GM18505 (cell line): Measurements from ENCODE around the gene FBXO44.
A peak's percentile ranks its signal among the peaks of the same experiment; 100 is the strongest.

Experiments
- ATAC-seq: cut with Tn5 transposase; IDR thresholded peaks from one replicate; pipeline ENCODE4 v1.9.1; 2021; ENCODE audit not compliant: unreplicated experiment
- POLR2A ChIP-seq: IDR thresholded peaks from 4 replicates; pipeline ENCODE4 v1.6.1; 2011; ENCODE audit warnings: borderline replicate concordance; ENCODE audit not compliant: insufficient read depth, insufficient read length; ENCODE audit errors: extremely low read depth

FBXO44 gene

GRCh38 chr1:11654939-11655808, 497 bp downstream of the FBXO44 start:
- ATAC-seq: no peak
- no peak for TF ChIP-seq POLR2A

- TF ChIP-seq POLR2A: no peak
- ATAC-seq: no peak
Observed at GRCh38 chr1:11657654-11658053, 3.0 kb downstream of the FBXO44 start.

GRCh38 chr1:11658542-11658941, 3.9 kb downstream of the FBXO44 start:
- no peak for ATAC-seq

DNA sequence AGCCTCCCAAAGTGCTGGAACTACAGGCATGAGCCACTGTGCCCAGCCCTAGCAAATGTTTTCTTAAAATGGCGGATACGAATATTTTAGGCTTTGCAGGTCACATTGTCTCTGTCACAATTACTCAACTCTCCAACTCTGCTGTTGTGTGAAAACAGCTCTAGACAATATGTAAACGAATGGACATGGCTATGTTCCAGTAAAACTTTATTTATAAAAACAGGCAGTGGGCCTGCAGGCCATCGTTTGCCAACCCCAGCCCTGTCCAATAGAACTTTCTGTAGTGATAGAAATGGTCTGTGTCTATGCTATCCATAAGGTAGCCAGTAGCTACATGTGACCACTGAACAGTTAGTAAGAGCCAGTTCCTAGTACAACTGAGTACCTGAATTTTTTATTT, 5.1 kb downstream of the FBXO44 start:
- no peak for ATAC-seq
- TF ChIP-seq POLR2A: no peak

More at GRCh38 chr1:11658542-11658941, 3.9 kb downstream of the FBXO44 start:
- TF ChIP-seq POLR2A: no peak

DNA sequence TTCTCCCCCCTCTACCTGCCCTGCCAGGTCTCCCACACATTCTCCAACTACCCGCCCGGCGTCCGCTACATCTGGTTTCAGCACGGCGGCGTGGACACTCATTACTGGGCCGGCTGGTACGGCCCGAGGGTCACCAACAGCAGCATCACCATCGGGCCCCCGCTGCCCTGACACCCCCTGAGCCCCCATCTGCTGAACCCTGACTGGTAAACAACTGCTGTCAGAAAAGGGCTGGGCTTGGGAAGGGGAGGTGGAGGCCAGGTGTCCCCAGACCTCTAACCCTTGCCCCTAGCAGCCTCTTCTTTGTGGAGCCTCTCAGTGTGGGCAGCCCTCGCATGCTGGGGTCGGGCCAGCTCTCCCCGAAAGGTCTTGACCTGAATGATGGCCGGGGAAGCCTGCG, 6.4 kb downstream of the FBXO44 start:
- no peak for TF ChIP-seq POLR2A
- no peak for ATAC-seq

- ATAC-seq: peak; percentile 40
- TF ChIP-seq POLR2A: no peak
Observed at GRCh38 chr1:11664336-11665065, 9.8 kb downstream of the FBXO44 start.

- no peak for ATAC-seq
- no peak for TF ChIP-seq POLR2A
Observed at GRCh38 chr1:11668516-11668915, 13.8 kb downstream of the FBXO44 start.

DNA sequence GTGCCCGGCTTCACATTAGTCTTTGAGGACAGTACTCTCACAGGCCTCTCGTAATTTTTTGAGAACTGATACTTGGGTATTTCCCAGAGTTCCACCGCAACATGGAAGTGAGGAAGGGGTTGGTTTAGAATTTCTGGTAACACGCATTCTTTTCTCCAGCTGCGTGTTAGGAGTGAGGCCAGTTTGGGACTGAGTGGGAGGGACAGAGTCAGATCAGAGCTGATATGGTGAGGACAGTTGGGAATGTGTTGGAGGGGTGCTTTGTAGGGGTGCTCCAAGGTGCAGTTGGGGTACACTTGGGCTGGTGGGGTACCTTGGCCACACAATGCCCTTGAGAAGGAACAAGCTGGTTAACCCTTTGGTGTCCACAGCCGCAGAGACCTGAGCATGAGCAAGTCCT, 16.1 kb downstream of the FBXO44 start:
- peak; percentile 21 for TF ChIP-seq POLR2A
- no peak for ATAC-seq

DNA sequence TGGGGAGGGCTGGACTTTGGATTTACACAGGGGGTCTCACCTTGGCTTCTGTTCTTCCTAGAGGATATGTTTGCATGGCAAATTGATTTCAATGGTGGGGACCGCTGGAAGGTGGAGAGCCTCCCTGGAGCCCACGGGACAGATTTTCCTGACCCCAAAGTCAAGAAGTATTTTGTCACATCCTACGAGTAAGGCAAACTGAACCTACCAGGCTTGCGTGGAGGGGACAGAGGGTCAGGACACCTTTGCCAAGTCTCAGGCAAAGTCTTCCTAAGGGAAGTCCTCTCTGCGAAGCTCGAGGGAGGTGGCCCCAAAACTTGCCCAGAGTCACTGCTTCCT, 16.5 kb downstream of the FBXO44 start:
- ATAC-seq: no peak
- no peak for TF ChIP-seq POLR2A

- ATAC-seq: no peak
Observed at GRCh38 chr1:11671544-11672286, 17.0 kb downstream of the FBXO44 start.

DNA sequence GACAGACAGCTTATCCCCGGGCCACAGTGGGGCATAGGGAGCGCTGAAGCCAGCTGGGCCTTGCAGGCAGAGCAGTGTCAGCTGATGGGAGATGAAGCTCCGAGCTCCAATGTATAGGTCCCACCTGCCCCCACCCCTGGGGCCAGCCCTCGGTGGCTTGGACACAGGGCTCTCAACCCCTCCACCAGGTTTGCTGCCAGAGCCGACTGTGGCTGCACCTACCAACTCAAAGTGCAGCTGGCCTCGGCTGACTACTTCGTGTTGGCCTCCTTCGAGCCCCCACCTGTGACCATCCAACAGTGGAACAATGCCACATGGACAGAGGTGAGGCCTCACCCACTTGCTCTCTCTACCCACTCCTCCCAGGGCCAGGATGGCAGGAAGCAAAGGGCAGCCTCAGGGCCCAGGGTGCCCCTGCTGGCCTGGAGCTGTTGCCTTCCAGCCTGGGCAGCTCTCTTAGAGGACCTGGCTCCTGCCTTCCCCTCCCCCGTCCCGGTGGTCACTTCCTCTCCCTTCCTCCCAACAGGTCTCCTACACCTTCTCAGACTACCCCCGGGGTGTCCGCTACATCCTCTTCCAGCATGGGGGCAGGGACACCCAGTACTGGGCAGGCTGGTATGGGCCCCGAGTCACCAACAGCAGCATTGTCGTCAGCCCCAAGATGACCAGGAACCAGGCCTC, 18.6 kb downstream of the FBXO44 start:
- ATAC-seq: no peak
- no peak for TF ChIP-seq POLR2A

More at GRCh38 chr1:11671544-11672286, 17.0 kb downstream of the FBXO44 start:
- no peak for TF ChIP-seq POLR2A

DNA sequence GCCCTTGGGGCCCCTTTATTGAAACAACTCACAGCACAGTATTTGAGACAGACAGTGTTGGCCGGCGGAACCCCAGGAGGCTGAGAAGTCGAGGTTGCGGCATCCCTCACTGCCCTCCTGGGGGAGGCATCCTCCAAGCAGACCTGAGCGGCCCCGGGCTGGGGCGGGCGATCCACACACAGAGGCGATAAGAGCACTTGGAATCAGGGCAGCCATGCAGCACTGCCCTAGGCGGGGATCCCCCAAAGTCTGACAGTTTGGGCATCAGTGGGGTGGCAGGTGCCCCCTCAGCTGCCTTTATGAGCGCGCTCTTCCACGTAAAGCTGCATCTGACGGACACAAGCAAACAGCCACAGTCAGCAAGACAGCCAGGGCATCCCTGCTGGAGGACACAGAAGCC, 19.8 kb downstream of the FBXO44 start:
- no peak for ATAC-seq
- no peak for TF ChIP-seq POLR2A

DNA sequence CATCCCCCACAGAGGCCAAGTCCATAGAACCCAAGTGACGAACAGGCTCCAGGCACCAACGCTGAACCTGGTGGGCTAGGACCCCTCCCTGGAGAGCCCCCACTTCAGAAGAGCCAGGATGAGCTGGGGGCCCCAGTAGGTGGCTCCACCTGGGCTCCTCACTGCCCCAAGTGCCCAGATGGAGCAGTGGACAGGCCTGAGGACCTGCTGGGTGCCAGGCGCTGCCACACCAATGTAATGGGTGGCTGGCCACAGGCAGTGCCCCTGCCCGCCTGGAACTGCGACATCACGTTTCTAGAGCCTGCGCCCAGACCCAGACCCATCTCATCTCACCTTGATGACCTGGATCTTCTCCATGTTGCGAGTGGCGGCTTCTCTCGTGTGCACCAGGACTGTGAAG, 20.6 kb downstream of the FBXO44 start:
- no peak for ATAC-seq
- TF ChIP-seq POLR2A: no peak
